GM13976 (cell line): ENCODE measurements around the gene RAB4A.

Experiments
- DNase-seq: peaks from one replicate; pipeline ENCODE4 v3.0.0; 2012; ENCODE audit warnings: low spot score
- CTCF ChIP-seq: IDR thresholded peaks from 2 replicates; pipeline ENCODE4 v1.5.1; 2012; ENCODE audit warnings: borderline replicate concordance, mild to moderate bottlenecking; ENCODE audit not compliant: insufficient read depth; ENCODE audit errors: extremely low read depth, missing control alignments, control extremely low read depth
- in situ Hi-C: fragments of 300-500 bp; cut with MboI; formaldehyde crosslinking; loops from one replicate; pipeline ENCODE4 v1.12.0; 2022; ENCODE audit warnings: low sequenced_read_pairs, mixed read lengths, inconsistent platforms; ENCODE audit not compliant: unreplicated experiment

The RAB4A gene

DNA sequence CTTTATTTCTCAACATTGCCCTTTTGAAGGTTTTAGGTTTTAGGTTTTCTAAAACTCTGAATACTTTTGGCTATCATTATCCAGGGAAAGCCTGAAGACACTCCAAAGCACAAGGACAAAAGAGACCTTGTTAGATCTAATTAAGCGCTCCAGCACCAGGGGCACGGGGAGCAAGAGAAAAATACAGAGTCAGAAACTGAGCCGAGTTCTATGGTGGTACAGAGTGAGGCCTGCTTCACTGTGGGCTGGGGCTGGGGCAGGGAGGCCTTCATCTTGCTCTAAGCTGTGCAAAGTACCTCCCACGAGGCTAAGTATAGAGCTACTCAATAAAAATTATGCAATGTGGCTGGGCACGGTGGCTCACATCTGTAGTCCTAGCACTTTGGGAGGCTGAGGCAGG, 19.7 kb upstream of the RAB4A start:
- DNase-seq = no peak
- TF ChIP-seq CTCF = no peak
- in situ Hi-C loops = loop anchor here (25.0 kb wide), 1 partner anchor 1061 kb away; no protein-coding TSS in a partner anchor

GRCh38 chr1:229252228-229252984, 18.5 kb upstream of the RAB4A start:
- in situ Hi-C loops = loop anchor here (25.0 kb wide), 1 partner anchor 1060 kb away; no protein-coding TSS in a partner anchor
- TF ChIP-seq CTCF = no peak

GRCh38 chr1:229253151-229253974, 17.5 kb upstream of the RAB4A start:
- in situ Hi-C loops = loop anchor here (25.0 kb wide), 1 partner anchor 1059 kb away; no protein-coding TSS in a partner anchor
- no peak for TF ChIP-seq CTCF
- peak; percentile 42 for DNase-seq

More at GRCh38 chr1:229252228-229252984, 18.5 kb upstream of the RAB4A start:
- DNase-seq = no peak

- DNase-seq = no peak
- in situ Hi-C loops = loop anchor here (25.0 kb wide), 1 partner anchor 1057 kb away; no protein-coding TSS in a partner anchor
These were observed 15.9 kb upstream of the RAB4A start for GRCh38 chr1:229254910-229255541.

GRCh38 chr1:229258031-229258756, 12.7 kb upstream of the RAB4A start:
- in situ Hi-C loops = loop anchor here (25.0 kb wide), 1 partner anchor 1054 kb away; no protein-coding TSS in a partner anchor
- peak; percentile 60 for DNase-seq
- TF ChIP-seq CTCF = peak; percentile 67

More at GRCh38 chr1:229254910-229255541, 15.9 kb upstream of the RAB4A start:
- TF ChIP-seq CTCF = peak; percentile 36
